Thyroid gland (tissue), 4 donors: ENCODE data around the gene DNM3.

Experiments
- POLR2A ChIP-seq, 2 donors: fragments of 450-650 bp; IDR thresholded peaks; one replicate each; pipeline ENCODE4 v1.6.1; 2017; ENCODE audit warnings: antibody characterized with exemption in 2 of 2, mild to moderate bottlenecking in 2 of 2, moderate library complexity in 1 of 2
- TF ChIP-seq, protein P1 (sequence below), 6 experiments: fragments of 200-600 bp in 3 of 6; fragments of 450-650 bp in 3 of 6; sonication (generic) in 3 of 6; IDR thresholded peaks; one replicate each; pipeline ENCODE4 v1.5.1; 2016 to 2019; ENCODE audit warnings: antibody characterized with exemption in 6 of 6, mild to moderate bottlenecking in 2 of 6, inconsistent platforms in 1 of 6, moderate library complexity in 1 of 6

- TF ChIP-seq POLR2A (IDR thresholded peaks at IDR 0.05), result no peak
- TF ChIP-seq, protein P1, sequence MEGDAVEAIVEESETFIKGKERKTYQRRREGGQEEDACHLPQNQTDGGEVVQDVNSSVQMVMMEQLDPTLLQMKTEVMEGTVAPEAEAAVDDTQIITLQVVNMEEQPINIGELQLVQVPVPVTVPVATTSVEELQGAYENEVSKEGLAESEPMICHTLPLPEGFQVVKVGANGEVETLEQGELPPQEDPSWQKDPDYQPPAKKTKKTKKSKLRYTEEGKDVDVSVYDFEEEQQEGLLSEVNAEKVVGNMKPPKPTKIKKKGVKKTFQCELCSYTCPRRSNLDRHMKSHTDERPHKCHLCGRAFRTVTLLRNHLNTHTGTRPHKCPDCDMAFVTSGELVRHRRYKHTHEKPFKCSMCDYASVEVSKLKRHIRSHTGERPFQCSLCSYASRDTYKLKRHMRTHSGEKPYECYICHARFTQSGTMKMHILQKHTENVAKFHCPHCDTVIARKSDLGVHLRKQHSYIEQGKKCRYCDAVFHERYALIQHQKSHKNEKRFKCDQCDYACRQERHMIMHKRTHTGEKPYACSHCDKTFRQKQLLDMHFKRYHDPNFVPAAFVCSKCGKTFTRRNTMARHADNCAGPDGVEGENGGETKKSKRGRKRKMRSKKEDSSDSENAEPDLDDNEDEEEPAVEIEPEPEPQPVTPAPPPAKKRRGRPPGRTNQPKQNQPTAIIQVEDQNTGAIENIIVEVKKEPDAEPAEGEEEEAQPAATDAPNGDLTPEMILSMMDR (IDR thresholded peaks at IDR 0.05), result no peak
Measured at GRCh38 chr1:172406968-172407367, 565.7 kb downstream of the DNM3 start.
